ENCODE data around the gene FGF22.

The FGF22 gene

GRCh38 chr19:670609-671075, 31.0 kb downstream of the FGF22 start:
- no peak for DNase-seq

GRCh38 chr19:674282-675151, 34.8 kb downstream of the FGF22 start:
- peaks cover 12% of the 10 kb centered on the region for H3K27me3 ChIP-seq (replicated peaks; ENCODE audit: control insufficient read depth, insufficient read depth, low read length, poor library complexity, severe bottlenecking)
- no peak overlapping the region for H3K4me3 ChIP-seq (ENCODE audit: insufficient read depth, low read depth, low read length, poor library complexity, severe bottlenecking)
- no peak for DNase-seq
- H3K27ac ChIP-seq (ENCODE audit: insufficient read depth, low read length, poor library complexity, severe bottlenecking): no peak overlapping the region
- no peaks in the 10 kb centered on the region for H3K36me3 ChIP-seq (ENCODE audit: control insufficient read depth, insufficient read depth, low read length)
- H3K9me3 ChIP-seq (ENCODE audit: control insufficient read depth, low read length): no peaks in the 10 kb centered on the region
- peaks cover 4% of the 10 kb centered on the region for H3K4me1 ChIP-seq (ENCODE audit: control insufficient read depth, insufficient read depth, low read length, poor library complexity, severe bottlenecking)

More at GRCh38 chr19:670609-671075, 31.0 kb downstream of the FGF22 start:
- Histone ChIP-seq H3K4me1 (ENCODE audit: control insufficient read depth, insufficient read depth, low read length, poor library complexity, severe bottlenecking) (no peaks in the 10 kb centered on the region), H3K4me3 (ENCODE audit: insufficient read depth, low read depth, low read length, poor library complexity, severe bottlenecking) (no peak overlapping the region), H3K27ac (ENCODE audit: insufficient read depth, low read length, poor library complexity, severe bottlenecking) (no peak overlapping the region), H3K36me3 (ENCODE audit: control insufficient read depth, insufficient read depth, low read length) (no peaks in the 10 kb centered on the region), H3K9me3 (ENCODE audit: control insufficient read depth, low read length) (no peaks in the 10 kb centered on the region), H3K27me3 (replicated peaks; ENCODE audit: control insufficient read depth, insufficient read depth, low read length, poor library complexity, severe bottlenecking) (peaks cover 2% of the 10 kb centered on the region)

GRCh38 chr19:676007-676338, 36.3 kb downstream of the FGF22 start:
- Histone ChIP-seq H3K36me3 (ENCODE audit: control insufficient read depth, insufficient read depth, low read length) (no peaks in the 10 kb centered on the region), H3K4me3 (ENCODE audit: insufficient read depth, low read depth, low read length, poor library complexity, severe bottlenecking) (no peak overlapping the region), H3K27ac (ENCODE audit: insufficient read depth, low read length, poor library complexity, severe bottlenecking) (no peak overlapping the region), H3K4me1 (ENCODE audit: control insufficient read depth, insufficient read depth, low read length, poor library complexity, severe bottlenecking) (peaks cover 6% of the 10 kb centered on the region), H3K9me3 (ENCODE audit: control insufficient read depth, low read length) (no peaks in the 10 kb centered on the region), H3K27me3 (replicated peaks; ENCODE audit: control insufficient read depth, insufficient read depth, low read length, poor library complexity, severe bottlenecking) (peaks cover 12% of the 10 kb centered on the region)
- no peak for DNase-seq

GRCh38 chr19:676339-677105, 36.8 kb downstream of the FGF22 start, which contains the start of gene FSTL3:
TSS of gene FSTL3 (plus strand) at chr19:676392. CDS start at chr19:676424, 32 bp downstream.
- Histone ChIP-seq H3K27me3 (replicated peaks; ENCODE audit: control insufficient read depth, insufficient read depth, low read length, poor library complexity, severe bottlenecking) (peaks cover 12% of the 10 kb centered on the region), H3K4me1 (ENCODE audit: control insufficient read depth, insufficient read depth, low read length, poor library complexity, severe bottlenecking) (peaks cover 11% of the 10 kb centered on the region), H3K4me3 (ENCODE audit: insufficient read depth, low read depth, low read length, poor library complexity, severe bottlenecking) (no peak within 1 kb of the TSS), H3K9me3 (ENCODE audit: control insufficient read depth, low read length) (no peaks in the 10 kb centered on the region), H3K36me3 (ENCODE audit: control insufficient read depth, insufficient read depth, low read length) (no peaks in the 10 kb centered on the region), H3K27ac (ENCODE audit: insufficient read depth, low read length, poor library complexity, severe bottlenecking) (no peak within 1 kb of the TSS)
- DNase-seq: no peak

DNA sequence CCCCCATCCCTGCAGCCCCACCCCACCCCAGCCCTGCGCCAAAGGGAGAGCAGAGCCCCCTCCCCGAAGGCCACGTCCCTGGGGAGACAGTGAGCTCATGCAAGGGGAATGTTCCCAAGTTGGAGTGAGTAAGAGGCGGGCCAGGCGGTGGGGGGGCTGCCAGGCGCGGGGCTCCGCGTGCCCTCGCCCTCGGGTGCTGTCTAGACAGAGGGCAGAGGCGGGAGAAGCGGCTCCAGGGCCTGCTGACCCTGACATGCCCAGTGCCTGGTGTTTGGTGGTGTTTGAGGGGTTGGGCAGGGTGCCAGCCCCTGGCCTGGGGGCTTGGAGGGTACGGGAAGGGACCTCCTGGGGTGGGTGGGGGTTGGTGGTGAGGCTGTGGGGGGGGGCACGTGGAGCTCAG, 37.5 kb downstream of the FGF22 start:
- no peak for DNase-seq
- Histone ChIP-seq H3K4me3 (ENCODE audit: insufficient read depth, low read depth, low read length, poor library complexity, severe bottlenecking) (no peak overlapping the region), H3K4me1 (ENCODE audit: control insufficient read depth, insufficient read depth, low read length, poor library complexity, severe bottlenecking) (peaks cover 12% of the 10 kb centered on the region), H3K27me3 (replicated peaks; ENCODE audit: control insufficient read depth, insufficient read depth, low read length, poor library complexity, severe bottlenecking) (peaks cover 12% of the 10 kb centered on the region), H3K27ac (ENCODE audit: insufficient read depth, low read length, poor library complexity, severe bottlenecking) (no peak overlapping the region), H3K36me3 (ENCODE audit: control insufficient read depth, insufficient read depth, low read length) (no peaks in the 10 kb centered on the region), H3K9me3 (ENCODE audit: control insufficient read depth, low read length) (no peaks in the 10 kb centered on the region)

DNA sequence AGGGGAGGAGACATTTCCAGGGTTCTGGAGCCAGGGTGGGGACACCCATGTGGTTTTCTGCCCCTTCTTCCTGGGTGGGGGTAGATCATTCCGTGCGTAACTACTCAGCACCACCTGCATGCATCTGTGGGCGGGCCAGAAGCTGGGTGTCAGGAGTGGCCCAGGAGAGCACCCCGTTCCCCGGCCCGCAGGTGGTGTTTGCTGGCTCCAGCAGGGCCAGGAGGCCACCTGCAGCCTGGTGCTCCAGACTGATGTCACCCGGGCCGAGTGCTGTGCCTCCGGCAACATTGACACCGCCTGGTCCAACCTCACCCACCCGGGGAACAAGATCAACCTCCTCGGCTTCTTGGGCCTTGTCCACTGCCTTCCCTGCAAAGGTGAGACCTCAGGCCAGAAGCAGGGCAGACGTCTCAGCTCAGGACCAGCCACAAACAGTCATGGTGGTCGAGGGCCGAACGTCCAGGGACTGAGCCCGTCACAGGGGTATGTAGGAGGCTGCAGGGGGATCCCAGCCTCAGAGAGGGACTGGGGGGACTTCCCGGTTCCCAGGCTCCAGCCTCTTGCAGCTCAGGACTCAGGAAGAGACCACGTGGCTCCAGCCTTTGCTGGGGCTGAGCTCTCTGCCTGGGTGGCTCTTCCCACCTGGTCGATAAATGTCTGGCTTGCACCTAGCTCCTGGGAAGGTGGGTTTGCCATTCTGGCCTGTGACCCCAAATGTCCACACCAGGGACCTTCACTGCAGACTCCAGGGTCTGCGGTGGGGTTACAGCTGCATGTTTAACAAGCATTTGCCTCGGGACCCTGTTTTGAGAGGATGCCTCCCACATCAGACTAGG, 38.1 kb downstream of the FGF22 start:
- no peak overlapping the region for H3K4me3 ChIP-seq (ENCODE audit: insufficient read depth, low read depth, low read length, poor library complexity, severe bottlenecking)
- no peaks in the 10 kb centered on the region for H3K36me3 ChIP-seq (ENCODE audit: control insufficient read depth, insufficient read depth, low read length)
- no peak overlapping the region for H3K27ac ChIP-seq (ENCODE audit: insufficient read depth, low read length, poor library complexity, severe bottlenecking)
- peaks cover 12% of the 10 kb centered on the region for H3K4me1 ChIP-seq (ENCODE audit: control insufficient read depth, insufficient read depth, low read length, poor library complexity, severe bottlenecking)
- no peak for DNase-seq
- no peaks in the 10 kb centered on the region for H3K9me3 ChIP-seq (ENCODE audit: control insufficient read depth, low read length)
- peaks cover 12% of the 10 kb centered on the region for H3K27me3 ChIP-seq (replicated peaks; ENCODE audit: control insufficient read depth, insufficient read depth, low read length, poor library complexity, severe bottlenecking)

GRCh38 chr19:678791-679388, 39.2 kb downstream of the FGF22 start:
- H3K9me3 ChIP-seq (ENCODE audit: control insufficient read depth, low read length): no peaks in the 10 kb centered on the region
- H3K4me3 ChIP-seq (ENCODE audit: insufficient read depth, low read depth, low read length, poor library complexity, severe bottlenecking): no peak overlapping the region
- no peak for DNase-seq
- no peaks in the 10 kb centered on the region for H3K36me3 ChIP-seq (ENCODE audit: control insufficient read depth, insufficient read depth, low read length)
- H3K4me1 ChIP-seq (ENCODE audit: control insufficient read depth, insufficient read depth, low read length, poor library complexity, severe bottlenecking): peaks cover 12% of the 10 kb centered on the region
- no peak overlapping the region for H3K27ac ChIP-seq (ENCODE audit: insufficient read depth, low read length, poor library complexity, severe bottlenecking)
- H3K27me3 ChIP-seq (replicated peaks; ENCODE audit: control insufficient read depth, insufficient read depth, low read length, poor library complexity, severe bottlenecking): peaks cover 12% of the 10 kb centered on the region

- Histone ChIP-seq H3K27ac (ENCODE audit: insufficient read depth, low read length, poor library complexity, severe bottlenecking) (peak overlapping the region; percentile 42), H3K9me3 (ENCODE audit: control insufficient read depth, low read length) (no peaks in the 10 kb centered on the region), H3K4me1 (ENCODE audit: control insufficient read depth, insufficient read depth, low read length, poor library complexity, severe bottlenecking) (peaks cover 12% of the 10 kb centered on the region), H3K27me3 (replicated peaks; ENCODE audit: control insufficient read depth, insufficient read depth, low read length, poor library complexity, severe bottlenecking) (peaks cover 12% of the 10 kb centered on the region), H3K4me3 (ENCODE audit: insufficient read depth, low read depth, low read length, poor library complexity, severe bottlenecking) (peak overlapping the region; percentile 49), H3K36me3 (ENCODE audit: control insufficient read depth, insufficient read depth, low read length) (no peaks in the 10 kb centered on the region)
- DNase-seq: no peak
Measured at GRCh38 chr19:679418-680286, 40.0 kb downstream of the FGF22 start.
